HepG2 (cell line): ENCODE results near the gene KRTCAP3. TPM values are rescaled to one million over a fixed set of nuclear protein-coding genes. Genes with fewer than 3 reads are reported as not detected.

ENCODE experiments used
- CCAR2 ChIP-seq: fragments of 200-400 bp; formaldehyde crosslinking; optimal IDR thresholded peaks from 2 replicates; pipeline ENCODE3; 2018; ENCODE audit warnings: low read depth, mild to moderate bottlenecking, low read length, moderate library complexity
- DNMT1 ChIP-seq: sonication (generic); formaldehyde crosslinking; IDR thresholded peaks from 2 replicates; pipeline ENCODE4 v1.5.1; 2020; ENCODE audit warnings: mild to moderate bottlenecking, missing genetic modification reagents
- HMG20A ChIP-seq: IDR thresholded peaks from 2 replicates; pipeline ENCODE4 v1.6.1; 2016; ENCODE audit warnings: borderline replicate concordance
- KLF9 ChIP-seq: IDR thresholded peaks from 2 replicates; pipeline ENCODE4 v1.6.1; 2016; ENCODE audit warnings: low read depth
- MED13 ChIP-seq: sonication (generic); formaldehyde crosslinking; IDR thresholded peaks from 2 replicates; pipeline ENCODE4 v1.5.0; 2020; ENCODE audit warnings: missing genetic modification reagents
- NONO ChIP-seq, 2 experiments: fragments of 450-650 bp in 1 of 2; sonication (generic) in 1 of 2; formaldehyde crosslinking in 1 of 2; IDR thresholded peaks in 1 of 2; conservative IDR thresholded peaks in 1 of 2; 2 replicates each; pipeline versions ENCODE4 v1.6.1 to v1.8.0; 2017 to 2022; ENCODE audit warnings: mild to moderate bottlenecking in 1 of 2, missing genetic modification reagents in 1 of 2, moderate library complexity in 1 of 2
- PCBP1 ChIP-seq: fragments of 200-400 bp; formaldehyde crosslinking; IDR thresholded peaks from 2 replicates; pipeline ENCODE4 v1.6.1; 2017; ENCODE audit warnings: mild to moderate bottlenecking, low read depth, low read length, borderline replicate concordance
- PHF20 ChIP-seq: sonication (generic); formaldehyde crosslinking; IDR thresholded peaks from 2 replicates; pipeline ENCODE4 v1.5.0; 2020; ENCODE audit warnings: mild to moderate bottlenecking, missing genetic modification reagents
- PLRG1 ChIP-seq: fragments of 450-650 bp; conservative IDR thresholded peaks from 2 replicates; pipeline ENCODE4 v1.6.1; 2016
- PPARG ChIP-seq: conservative IDR thresholded peaks from 2 replicates; pipeline ENCODE4 v1.6.1; 2016; ENCODE audit warnings: missing biosample characterization, missing genetic modification reagents
- TEAD3 ChIP-seq: optimal IDR thresholded peaks from 2 replicates; pipeline ENCODE3; 2016; ENCODE audit warnings: borderline replicate concordance
- ZFY ChIP-seq: sonication (generic); formaldehyde crosslinking; IDR thresholded peaks from 2 replicates; pipeline ENCODE4 v1.4.0; 2020; ENCODE audit warnings: missing genetic modification reagents
- ZNF296 ChIP-seq: sonication (generic); formaldehyde crosslinking; conservative IDR thresholded peaks from 2 replicates; pipeline ENCODE4 v1.5.0; 2020; ENCODE audit warnings: mild to moderate bottlenecking, missing genetic modification reagents
- ZNF451 ChIP-seq: sonication (generic); formaldehyde crosslinking; IDR thresholded peaks from 2 replicates; pipeline ENCODE4 v1.5.0; 2020; ENCODE audit warnings: mild to moderate bottlenecking, missing genetic modification reagents
- ZNF768 ChIP-seq: sonication (generic); formaldehyde crosslinking; IDR thresholded peaks from 2 replicates; pipeline ENCODE4 v1.4.0; 2020; ENCODE audit warnings: missing genetic modification reagents
- polyA plus RNA-seq, 8 experiments: library from polyadenylated mRNA; depleted of rRNA in 3 of 8; stranded (reverse) in 7 of 8; unstranded in 1 of 8; fragments of >200 nt; fragmentation: Illumina TruSeq in 4 of 8; extraction: Trizol in 4 of 8; gene quantifications; 2 replicates each; pipeline versions ENCODE4 v1.2.1 to v1.2.3, GENCODE V29; 2011 to 2016; ENCODE audit warnings: low read depth in 4 of 8, missing spikeins in 1 of 8, mixed read lengths in 1 of 8; ENCODE audit not compliant: insufficient read depth in 1 of 8
- total RNA-seq, 5 experiments: library from RNA; depleted of rRNA; stranded (reverse); fragments of >200 nt; fragmentation: Illumina TruSeq; extraction: Trizol; gene quantifications; 2 replicates each; pipeline ENCODE4 v1.2.3, GENCODE V29; 2016; ENCODE audit warnings: low read depth in 1 of 5
- TF ChIP-seq, protein P1 (sequence below): sonication (generic); formaldehyde crosslinking; IDR thresholded peaks from 2 replicates; pipeline ENCODE4 v1.5.0; 2020; ENCODE audit warnings: mild to moderate bottlenecking, low read depth, missing genetic modification reagents, borderline replicate concordance
- TF ChIP-seq, protein P2 (sequence below): sonication (generic); formaldehyde crosslinking; IDR thresholded peaks from 2 replicates; pipeline ENCODE4 v1.4.0; 2020; ENCODE audit warnings: missing genetic modification reagents
- TF ChIP-seq, protein P3 (sequence below): sonication (generic); formaldehyde crosslinking; IDR thresholded peaks from 2 replicates; pipeline ENCODE4 v1.4.0; 2020; ENCODE audit warnings: missing genetic modification reagents, mild to moderate bottlenecking, borderline replicate concordance
- TF ChIP-seq, protein P4 (sequence below): sonication (generic); formaldehyde crosslinking; conservative IDR thresholded peaks from 2 replicates; pipeline ENCODE4 v1.4.0; 2020; ENCODE audit warnings: missing genetic modification reagents
- TF ChIP-seq, protein P5 (sequence below): sonication (generic); formaldehyde crosslinking; IDR thresholded peaks from 2 replicates; pipeline ENCODE4 v1.4.0; 2020; ENCODE audit warnings: missing genetic modification reagents
- TF ChIP-seq, protein P6 (sequence below): IDR thresholded peaks from 2 replicates; pipeline ENCODE4 v1.6.1; 2016; ENCODE audit warnings: low read depth, borderline replicate concordance

Gene KRTCAP3
- total and polyA plus RNA-seq, 2 of the 13 experiments (the other 11 are each of a cell fraction or from before 2014, with no cell fraction given): 2.1 to 4.5 TPM

DNA sequence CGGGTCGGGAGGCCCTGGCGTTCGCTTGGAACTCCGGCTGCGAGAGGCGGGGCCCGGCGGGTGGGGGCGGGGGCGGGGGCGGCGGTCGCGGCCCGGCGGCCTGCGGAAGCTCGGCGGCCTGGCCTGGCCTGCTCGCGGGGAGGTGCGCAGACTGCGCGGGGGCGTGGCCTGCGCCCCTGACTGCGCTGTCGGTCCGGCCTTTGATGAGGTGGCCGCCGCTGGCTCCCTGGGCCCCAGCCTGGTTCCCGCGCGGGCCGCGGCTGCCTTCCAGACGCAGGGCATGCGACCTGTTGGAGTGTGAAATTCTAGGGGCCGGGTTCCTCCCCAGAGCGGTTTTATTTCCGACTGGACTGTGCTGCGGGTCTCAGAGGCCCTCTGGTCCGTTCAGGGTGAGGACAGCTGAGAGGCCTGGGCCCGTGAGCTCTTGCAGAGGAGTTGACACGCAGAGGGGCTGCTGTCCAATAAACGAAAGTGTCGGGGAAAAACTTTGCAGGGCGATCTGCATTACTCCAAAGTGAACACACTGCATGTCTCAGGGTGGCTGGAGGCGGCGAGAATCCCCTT is 13.1 kb upstream of the KRTCAP3 start (continued):
- no peak for TF ChIP-seq KLF9
- no peak for TF ChIP-seq PCBP1
- no peak for TF ChIP-seq PLRG1
- TF ChIP-seq, protein P1, sequence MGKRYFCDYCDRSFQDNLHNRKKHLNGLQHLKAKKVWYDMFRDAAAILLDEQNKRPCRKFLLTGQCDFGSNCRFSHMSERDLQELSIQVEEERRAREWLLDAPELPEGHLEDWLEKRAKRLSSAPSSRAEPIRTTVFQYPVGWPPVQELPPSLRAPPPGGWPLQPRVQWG (CRISPR knock-in tag): no peak
- no peak for TF ChIP-seq CCAR2
- TF ChIP-seq, protein P2, sequence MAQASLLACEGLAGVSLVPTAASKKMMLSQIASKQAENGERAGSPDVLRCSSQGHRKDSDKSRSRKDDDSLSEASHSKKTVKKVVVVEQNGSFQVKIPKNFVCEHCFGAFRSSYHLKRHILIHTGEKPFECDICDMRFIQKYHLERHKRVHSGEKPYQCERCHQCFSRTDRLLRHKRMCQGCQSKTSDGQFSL: 0 out of 2 replicates have a peak, but pooled peaks have one; percentile 20
- TF ChIP-seq NONO (IDR thresholded peaks at IDR 0.05): no peak
- TF ChIP-seq NONO (CRISPR knock-in tag; conservative IDR thresholded peaks at IDR 0.05): 0 out of 2 replicates have a peak, but pooled peaks have one; percentile 6
- no peak for TF ChIP-seq PHF20 (CRISPR knock-in tag)
- no peak for TF ChIP-seq DNMT1
- peak; percentile 42; the same call in 1 of the 2 replicates for TF ChIP-seq MED13 (CRISPR knock-in tag)
- TF ChIP-seq ZFY: peak; percentile 90
- TF ChIP-seq, protein P3, sequence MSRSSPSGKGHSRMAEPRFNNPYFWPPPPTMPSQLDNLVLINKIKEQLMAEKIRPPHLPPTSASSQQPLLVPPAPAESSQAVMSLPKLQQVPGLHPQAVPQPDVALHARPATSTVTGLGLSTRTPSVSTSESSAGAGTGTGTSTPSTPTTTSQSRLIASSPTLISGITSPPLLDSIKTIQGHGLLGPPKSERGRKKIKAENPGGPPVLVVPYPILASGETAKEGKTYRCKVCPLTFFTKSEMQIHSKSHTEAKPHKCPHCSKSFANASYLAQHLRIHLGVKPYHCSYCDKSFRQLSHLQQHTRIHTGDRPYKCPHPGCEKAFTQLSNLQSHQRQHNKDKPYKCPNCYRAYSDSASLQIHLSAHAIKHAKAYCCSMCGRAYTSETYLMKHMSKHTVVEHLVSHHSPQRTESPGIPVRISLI: 0 out of 2 replicates have a peak, but pooled peaks have one; percentile 40
- peak; percentile 78; the same call in 1 of the 2 replicates for TF ChIP-seq ZNF296
- peak; percentile 54 for TF ChIP-seq TEAD3
- no peak for TF ChIP-seq PPARG (CRISPR knock-in tag)
- TF ChIP-seq, protein P4, sequence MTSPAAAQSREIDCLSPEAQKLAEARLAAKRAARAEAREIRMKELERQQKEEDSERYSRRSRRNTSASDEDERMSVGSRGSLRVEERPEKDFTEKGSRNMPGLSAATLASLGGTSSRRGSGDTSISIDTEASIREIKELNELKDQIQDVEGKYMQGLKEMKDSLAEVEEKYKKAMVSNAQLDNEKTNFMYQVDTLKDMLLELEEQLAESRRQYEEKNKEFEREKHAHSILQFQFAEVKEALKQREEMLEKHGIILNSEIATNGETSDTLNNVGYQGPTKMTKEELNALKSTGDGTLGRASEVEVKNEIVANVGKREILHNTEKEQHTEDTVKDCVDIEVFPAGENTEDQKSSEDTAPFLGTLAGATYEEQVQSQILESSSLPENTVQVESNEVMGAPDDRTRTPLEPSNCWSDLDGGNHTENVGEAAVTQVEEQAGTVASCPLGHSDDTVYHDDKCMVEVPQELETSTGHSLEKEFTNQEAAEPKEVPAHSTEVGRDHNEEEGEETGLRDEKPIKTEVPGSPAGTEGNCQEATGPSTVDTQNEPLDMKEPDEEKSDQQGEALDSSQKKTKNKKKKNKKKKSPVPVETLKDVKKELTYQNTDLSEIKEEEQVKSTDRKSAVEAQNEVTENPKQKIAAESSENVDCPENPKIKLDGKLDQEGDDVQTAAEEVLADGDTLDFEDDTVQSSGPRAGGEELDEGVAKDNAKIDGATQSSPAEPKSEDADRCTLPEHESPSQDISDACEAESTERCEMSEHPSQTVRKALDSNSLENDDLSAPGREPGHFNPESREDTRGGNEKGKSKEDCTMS (CRISPR knock-in tag): no peak
- TF ChIP-seq, protein P5, sequence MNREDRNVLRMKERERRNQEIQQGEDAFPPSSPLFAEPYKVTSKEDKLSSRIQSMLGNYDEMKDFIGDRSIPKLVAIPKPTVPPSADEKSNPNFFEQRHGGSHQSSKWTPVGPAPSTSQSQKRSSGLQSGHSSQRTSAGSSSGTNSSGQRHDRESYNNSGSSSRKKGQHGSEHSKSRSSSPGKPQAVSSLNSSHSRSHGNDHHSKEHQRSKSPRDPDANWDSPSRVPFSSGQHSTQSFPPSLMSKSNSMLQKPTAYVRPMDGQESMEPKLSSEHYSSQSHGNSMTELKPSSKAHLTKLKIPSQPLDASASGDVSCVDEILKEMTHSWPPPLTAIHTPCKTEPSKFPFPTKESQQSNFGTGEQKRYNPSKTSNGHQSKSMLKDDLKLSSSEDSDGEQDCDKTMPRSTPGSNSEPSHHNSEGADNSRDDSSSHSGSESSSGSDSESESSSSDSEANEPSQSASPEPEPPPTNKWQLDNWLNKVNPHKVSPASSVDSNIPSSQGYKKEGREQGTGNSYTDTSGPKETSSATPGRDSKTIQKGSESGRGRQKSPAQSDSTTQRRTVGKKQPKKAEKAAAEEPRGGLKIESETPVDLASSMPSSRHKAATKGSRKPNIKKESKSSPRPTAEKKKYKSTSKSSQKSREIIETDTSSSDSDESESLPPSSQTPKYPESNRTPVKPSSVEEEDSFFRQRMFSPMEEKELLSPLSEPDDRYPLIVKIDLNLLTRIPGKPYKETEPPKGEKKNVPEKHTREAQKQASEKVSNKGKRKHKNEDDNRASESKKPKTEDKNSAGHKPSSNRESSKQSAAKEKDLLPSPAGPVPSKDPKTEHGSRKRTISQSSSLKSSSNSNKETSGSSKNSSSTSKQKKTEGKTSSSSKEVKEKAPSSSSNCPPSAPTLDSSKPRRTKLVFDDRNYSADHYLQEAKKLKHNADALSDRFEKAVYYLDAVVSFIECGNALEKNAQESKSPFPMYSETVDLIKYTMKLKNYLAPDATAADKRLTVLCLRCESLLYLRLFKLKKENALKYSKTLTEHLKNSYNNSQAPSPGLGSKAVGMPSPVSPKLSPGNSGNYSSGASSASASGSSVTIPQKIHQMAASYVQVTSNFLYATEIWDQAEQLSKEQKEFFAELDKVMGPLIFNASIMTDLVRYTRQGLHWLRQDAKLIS (CRISPR knock-in tag): no peak
- TF ChIP-seq, protein P6, sequence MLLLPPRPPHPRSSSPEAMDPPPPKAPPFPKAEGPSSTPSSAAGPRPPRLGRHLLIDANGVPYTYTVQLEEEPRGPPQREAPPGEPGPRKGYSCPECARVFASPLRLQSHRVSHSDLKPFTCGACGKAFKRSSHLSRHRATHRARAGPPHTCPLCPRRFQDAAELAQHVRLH: no peak
- TF ChIP-seq ZNF451 (CRISPR knock-in tag): peak; percentile 51
- no peak; the same call in 1 of the 2 replicates for TF ChIP-seq HMG20A (CRISPR knock-in tag)
- no peak for TF ChIP-seq ZNF768 (CRISPR knock-in tag)
